H9 (cell line): ENCODE data around the gene SKIL. TPM values are rescaled to one million over a fixed set of nuclear protein-coding genes. Genes with fewer than 3 reads are reported as not detected.

Experiments used
- DNase-seq: peaks from one replicate; pipeline ENCODE4 v3.0.0-alpha.2; 2017
- H2AFZ ChIP-seq: one replicate; pipeline ENCODE4 v1.6.1; 2013; ENCODE audit warnings: mild to moderate bottlenecking, low read length, control low read depth, moderate library complexity
- H2AK5ac ChIP-seq: 2 replicates; pipeline ENCODE4 v1.6.1; 2013; ENCODE audit warnings: low read length, control low read depth, mixed read lengths; ENCODE audit not compliant: insufficient read length
- H2BK120ac ChIP-seq: one replicate; pipeline ENCODE4 v1.6.1; 2013; ENCODE audit warnings: low read depth, mild to moderate bottlenecking, low read length, control low read depth, inconsistent platforms; ENCODE audit not compliant: poor library complexity, severe bottlenecking
- H2BK12ac ChIP-seq: 2 replicates; pipeline ENCODE4 v1.6.1; 2013; ENCODE audit warnings: low read length, control low read depth, mixed read lengths, low read depth; ENCODE audit not compliant: insufficient read length
- H2BK15ac ChIP-seq: 2 replicates; pipeline ENCODE4 v1.6.1; 2013; ENCODE audit warnings: low read depth, low read length, control low read depth
- H2BK20ac ChIP-seq: one replicate; pipeline ENCODE4 v1.6.1; 2013; ENCODE audit warnings: low read depth, mild to moderate bottlenecking, low read length, control low read depth, inconsistent platforms; ENCODE audit not compliant: poor library complexity, severe bottlenecking
- H2BK5ac ChIP-seq: 2 replicates; pipeline ENCODE4 v1.6.1; 2013; ENCODE audit warnings: low read length, control low read depth, mixed read lengths; ENCODE audit not compliant: insufficient read length
- H3K14ac ChIP-seq: 2 replicates; pipeline ENCODE4 v1.6.1; 2013; ENCODE audit warnings: low read length, control low read depth; ENCODE audit not compliant: insufficient read depth
- H3K18ac ChIP-seq: 2 replicates; pipeline ENCODE4 v1.6.1; 2013; ENCODE audit warnings: low read depth, mild to moderate bottlenecking, mixed read lengths, low read length, control low read depth; ENCODE audit not compliant: insufficient read length
- H3K23ac ChIP-seq: 2 replicates; pipeline ENCODE4 v1.6.1; 2013; ENCODE audit warnings: low read length, control low read depth, mixed read lengths, low read depth; ENCODE audit not compliant: insufficient read length
- H3K23me2 ChIP-seq: 2 replicates; pipeline ENCODE4 v1.6.1; 2013; ENCODE audit warnings: low read depth, mild to moderate bottlenecking, mixed read lengths, low read length, control low read depth; ENCODE audit not compliant: insufficient read length, poor library complexity, severe bottlenecking
- H3K27ac ChIP-seq: 2 replicates; pipeline ENCODE4 v1.5.1; 2013; ENCODE audit warnings: low read length, control low read depth, mixed read lengths, low read depth; ENCODE audit not compliant: insufficient read length
- H3K27me3 ChIP-seq: 2 replicates; pipeline ENCODE4 v1.6.1; 2013; ENCODE audit warnings: low read length, control low read depth, inconsistent platforms; ENCODE audit not compliant: insufficient read depth
- H3K4ac ChIP-seq: 2 replicates; pipeline ENCODE4 v1.6.1; 2013; ENCODE audit warnings: low read depth, mild to moderate bottlenecking, control low read depth, inconsistent platforms, low read length, moderate library complexity
- H3K4me1 ChIP-seq: 2 replicates; pipeline ENCODE4 v1.6.1; 2013; ENCODE audit warnings: low read length, control low read depth, inconsistent platforms; ENCODE audit not compliant: insufficient read depth
- H3K4me2 ChIP-seq: 2 replicates; pipeline ENCODE4 v1.6.1; 2013; ENCODE audit warnings: low read length, control low read depth, mixed read lengths; ENCODE audit not compliant: insufficient read length, insufficient read depth
- H3K56ac ChIP-seq: 2 replicates; pipeline ENCODE4 v1.6.1; 2013; ENCODE audit warnings: low read depth, mild to moderate bottlenecking, mixed read lengths, low read length, control low read depth; ENCODE audit not compliant: insufficient read length
- H3K79me1 ChIP-seq: 2 replicates; pipeline ENCODE4 v1.6.1; 2013; ENCODE audit warnings: low read depth, mild to moderate bottlenecking, moderate library complexity, low read length, control low read depth, inconsistent platforms; ENCODE audit not compliant: insufficient read depth, poor library complexity, severe bottlenecking
- H3K79me2 ChIP-seq: 2 replicates; pipeline ENCODE4 v1.6.1; 2013; ENCODE audit warnings: low read length, control low read depth, inconsistent platforms; ENCODE audit not compliant: insufficient read depth
- H3K9ac ChIP-seq: 2 replicates; pipeline ENCODE4 v1.6.1; 2013; ENCODE audit warnings: low read length, control low read depth, mixed read lengths; ENCODE audit not compliant: insufficient read length; ENCODE audit errors: extremely low read depth
- H3K9me3 ChIP-seq: one replicate; pipeline ENCODE4 v1.6.1; 2013; ENCODE audit warnings: low read depth, low read length, inconsistent platforms; ENCODE audit not compliant: control insufficient read depth
- H3T11ph ChIP-seq: one replicate; pipeline ENCODE4 v1.6.1; 2013; ENCODE audit warnings: mild to moderate bottlenecking, low read length, control low read depth, inconsistent platforms
- H4K20me1 ChIP-seq: one replicate; pipeline ENCODE4 v1.6.1; 2013; ENCODE audit not compliant: control insufficient read depth, insufficient read length, insufficient read depth
- H4K5ac ChIP-seq: 2 replicates; pipeline ENCODE4 v1.6.1; 2013; ENCODE audit warnings: low read depth, mild to moderate bottlenecking, mixed read lengths, low read length, control low read depth; ENCODE audit not compliant: insufficient read length
- H4K8ac ChIP-seq: replicated peaks from 2 replicates; pipeline ENCODE4 v1.6.1; 2013; ENCODE audit warnings: low read length, control low read depth, mixed read lengths, low read depth; ENCODE audit not compliant: insufficient read length
- H4K91ac ChIP-seq: 2 replicates; pipeline ENCODE4 v1.6.1; 2013; ENCODE audit warnings: low read depth, mild to moderate bottlenecking, moderate library complexity, mixed read lengths, low read length, control low read depth; ENCODE audit not compliant: insufficient read length
- H3K27ac Mint-ChIP-seq, 3 experiments: 2 replicates in 2 of 3; 3 replicates in 1 of 3; pipeline ENCODE4 v1.8.0; 2020 to 2021; ENCODE audit warnings: mixed read lengths in 3 of 3, mild to moderate bottlenecking in 1 of 3, moderate library complexity in 1 of 3
- H3K27me3 Mint-ChIP-seq: 2 replicates; pipeline ENCODE4 v1.8.0; 2021; ENCODE audit warnings: low read depth, mild to moderate bottlenecking, moderate library complexity, mixed read lengths
- H3K36me3 Mint-ChIP-seq, 3 experiments: 2 replicates in 2 of 3; 3 replicates in 1 of 3; pipeline ENCODE4 v1.8.0; 2020 to 2021; ENCODE audit warnings: low read depth in 3 of 3, mixed read lengths in 3 of 3; ENCODE audit not compliant: insufficient read depth in 1 of 3
- H3K4me1 Mint-ChIP-seq, 2 experiments: 2 replicates each; pipeline ENCODE4 v1.8.0; 2020; ENCODE audit warnings: mixed read lengths in 2 of 2
- H3K4me3 Mint-ChIP-seq, 2 experiments: 2 replicates in 1 of 2; 3 replicates in 1 of 2; pipeline ENCODE4 v1.8.0; 2020 to 2021; ENCODE audit warnings: mild to moderate bottlenecking in 2 of 2, mixed read lengths in 2 of 2, moderate library complexity in 1 of 2
- H3K9me3 Mint-ChIP-seq, 2 experiments: 2 replicates in 1 of 2; 3 replicates in 1 of 2; pipeline ENCODE4 v1.8.0; 2020; ENCODE audit warnings: mild to moderate bottlenecking in 2 of 2, mixed read lengths in 2 of 2, moderate library complexity in 1 of 2
- CTCF ChIP-seq: fragments of 200-600 bp; sonication (generic); conservative IDR thresholded peaks from 3 replicates; pipeline ENCODE4 v1.8.0; 2021; ENCODE audit warnings: antibody characterized with exemption, mild to moderate bottlenecking
- WGBS: extraction: QIAGEN DNeasy Blood & Tissue Kit; methylation state at CpG from one replicate; pipeline ENCODE4 v1.1.7; 2013; ENCODE audit warnings: missing lambda C conversion rate, low lambda C conversion rate, mixed read lengths; ENCODE audit not compliant: insufficient read length; ENCODE audit errors: extremely low coverage; 5-methylcytosine and 5-hydroxymethylcytosine counted together
- total RNA-seq: library from RNA; stranded (reverse); gene quantifications from 2 replicates; pipeline ENCODE4 v1.2.1, GENCODE V29; 2021

SKIL gene
- total RNA-seq, 1 experiment from 2014 or later, result 170 TPM

GRCh38 chr3:170421758-170422157 lies 64.2 kb downstream of the SKIL start:
- Histone ChIP-seq H3T11ph (no peak overlapping the region), H3K23me2 (peaks cover 13% of the 10 kb centered on the region), H3K56ac (no peak overlapping the region), H3K79me2 (no peaks in the 10 kb centered on the region), H3K9me3 (no peaks in the 10 kb centered on the region), H2BK120ac (no peak overlapping the region), H3K27me3 (peaks cover 25% of the 10 kb centered on the region; the same call in 1 of the 2 replicates), H2BK12ac (no peak overlapping the region), H2AFZ (no peak overlapping the region), H3K23ac (no peak overlapping the region), H3K79me1 (no peaks in the 10 kb centered on the region), H3K18ac (no peak overlapping the region), H4K8ac (no peak overlapping the region), H3K4me1 (0 out of 2 replicates have a peak, but pooled peaks cover 3% of the 10 kb centered on the region), H2BK15ac (no peak overlapping the region), H4K5ac (no peak overlapping the region), H3K9ac (no peak overlapping the region), H3K4me2 (no peak overlapping the region), H3K4ac (no peak overlapping the region), H4K91ac (no peak overlapping the region), H3K14ac (no peak overlapping the region), H2BK5ac (no peak overlapping the region), H2AK5ac (no peak overlapping the region), H2BK20ac (no peak overlapping the region), H4K20me1 (no peaks in the 10 kb centered on the region), H3K27ac (no peak overlapping the region)
- no peaks in the 10 kb centered on the region for H3K9me3 Mint-ChIP-seq
- peaks cover 0 to 7% (median 0%) of the 10 kb centered on the region in 3 experiments; a peak in 3 of 7 replicates for H3K36me3 Mint-ChIP-seq
- peaks cover 21 to 28% of the 10 kb centered on the region in 2 experiments for H3K4me1 Mint-ChIP-seq
- no peak for TF ChIP-seq CTCF
- peaks cover 50% of the 10 kb centered on the region for H3K27me3 Mint-ChIP-seq
- H3K27ac Mint-ChIP-seq, result no peak overlapping the region
- no CpG with 5 or more reads among the region's 2 CpGs for WGBS
- H3K4me3 Mint-ChIP-seq, result peak overlapping the region in 1 of 2 experiments; percentile 21; a peak in 1 of 5 replicates
- DNase-seq, result no peak
